Stimulated activated naive CD4-positive, alpha-beta T cell (primary cell): ENCODE data around the gene SPIRE1.

ENCODE experiments used
- DNase-seq, 6 experiments: peaks; one replicate each; lab custom pipeline; 2025; lab: John Stamatoyannopoulos, UW

Gene SPIRE1

GRCh38 chr18:12443551-12443950 is 214.4 kb downstream of the SPIRE1 start:
- DNase-seq: no peak

DNA sequence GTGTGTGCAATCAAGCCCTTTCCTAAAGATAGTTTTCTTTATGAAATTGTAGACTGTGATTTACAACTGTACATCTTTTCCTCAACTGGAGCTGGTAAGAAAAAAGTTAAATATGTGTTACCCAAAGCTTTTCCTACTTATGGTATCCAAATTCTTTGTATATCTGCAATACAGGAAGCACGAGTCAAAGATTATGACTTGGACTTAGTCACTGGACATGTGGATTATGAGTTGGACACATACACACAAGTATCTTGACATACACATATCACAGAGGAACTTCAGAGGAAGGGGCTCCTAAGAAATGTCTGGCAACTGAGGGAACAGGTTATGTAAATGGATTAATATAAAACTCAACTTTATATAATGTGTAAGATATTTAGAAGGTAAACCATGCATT is 215.0 kb downstream of the SPIRE1 start:
- no peak for DNase-seq

DNA sequence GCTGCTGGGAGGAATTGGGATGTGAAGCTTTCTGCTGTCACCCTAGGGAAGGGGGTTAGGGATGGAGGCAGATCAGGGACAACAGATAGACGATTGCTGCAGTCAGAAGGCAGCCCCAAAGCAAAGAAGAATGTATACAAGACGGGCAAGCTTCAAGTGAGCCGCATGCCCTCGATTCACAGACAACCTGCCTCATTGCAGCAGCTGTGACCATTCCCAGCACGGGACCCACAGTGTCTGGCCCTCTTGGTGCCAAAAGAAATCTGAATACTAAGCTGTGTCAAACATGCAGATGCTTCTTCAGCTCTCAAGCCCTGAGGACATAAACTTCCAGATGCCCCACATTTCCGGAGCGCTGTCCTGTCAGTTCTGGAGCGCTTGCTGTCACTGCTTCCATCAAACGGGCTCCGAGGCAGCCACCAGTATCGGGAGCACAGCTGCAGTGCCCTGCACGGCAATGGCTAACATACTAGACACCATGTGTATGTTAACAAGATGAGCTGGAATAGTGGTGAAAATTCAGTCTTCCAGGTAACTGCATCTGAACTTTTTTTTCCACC is 216.4 kb downstream of the SPIRE1 start:
- no peak for DNase-seq

GRCh38 chr18:12438257-12438656 is 219.7 kb downstream of the SPIRE1 start:
- DNase-seq: no peak

- no peak for DNase-seq
These were observed 222.0 kb downstream of the SPIRE1 start for GRCh38 chr18:12435867-12436266.

DNA sequence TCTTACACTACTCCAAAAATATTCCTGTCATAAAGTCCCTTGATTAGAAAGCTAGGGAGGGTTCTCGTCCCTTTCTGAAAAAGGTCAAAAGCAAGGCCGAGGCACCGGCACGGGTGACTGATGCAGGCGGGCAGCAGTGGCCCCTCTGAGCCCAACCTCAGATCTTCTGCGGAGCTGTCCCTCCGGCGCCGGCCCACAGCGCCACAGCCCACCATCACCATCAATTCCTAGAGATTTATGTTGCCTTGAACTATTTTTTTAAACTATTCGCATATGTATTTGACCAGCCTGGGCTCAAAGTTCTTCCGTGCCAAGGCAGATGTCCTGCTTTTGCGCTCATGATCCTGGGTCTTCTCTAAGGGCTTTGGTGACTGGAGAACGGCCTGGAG is 223.4 kb downstream of the SPIRE1 start:
- DNase-seq: no peak

GRCh38 chr18:12433829-12434540 is 223.9 kb downstream of the SPIRE1 start:
- DNase-seq: no peak

- DNase-seq: no peak
These were observed 225.0 kb downstream of the SPIRE1 start for GRCh38 chr18:12432881-12433280.

DNA sequence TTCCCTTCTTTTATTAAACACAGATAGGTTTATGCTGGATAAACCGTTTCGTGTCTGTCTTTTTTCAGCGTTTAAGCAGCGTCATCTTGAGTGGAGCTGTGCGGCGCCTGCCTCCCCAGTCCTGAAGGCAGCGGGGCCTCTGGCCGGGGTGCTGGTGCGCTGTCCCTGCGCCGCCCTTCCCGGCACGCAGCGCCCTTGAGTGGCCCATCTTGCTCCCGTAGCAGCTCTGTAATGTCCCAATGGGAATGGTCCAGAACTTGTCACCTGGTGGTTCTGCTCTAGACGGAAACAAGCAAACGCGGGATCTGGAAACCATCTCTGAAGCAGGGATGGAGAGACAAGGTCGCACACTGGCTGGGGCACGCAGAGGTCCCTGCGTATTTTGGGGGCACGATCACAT is 225.7 kb downstream of the SPIRE1 start:
- DNase-seq: no peak

DNA sequence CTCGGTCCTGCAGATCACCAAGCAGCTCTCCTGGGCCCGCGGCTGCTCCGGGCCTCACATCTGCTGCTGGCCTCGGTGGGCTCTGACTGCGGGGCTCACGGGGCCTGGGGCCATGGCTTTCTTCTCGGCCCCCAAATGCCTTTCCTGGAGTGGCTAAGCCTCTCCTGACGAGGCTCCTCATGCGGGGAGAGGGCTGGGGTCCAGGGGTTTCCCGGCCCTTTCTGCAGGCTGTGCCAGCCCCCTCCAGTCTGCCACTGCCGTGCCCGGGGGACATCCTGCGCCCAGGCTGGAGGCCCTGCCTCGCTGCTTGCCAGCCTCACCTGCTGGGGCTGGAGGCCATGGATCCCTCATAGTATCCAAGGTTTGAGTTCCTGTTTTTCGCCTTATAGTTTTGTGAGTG is 226.3 kb downstream of the SPIRE1 start:
- DNase-seq: no peak

GRCh38 chr18:12430137-12430990 is 227.5 kb downstream of the SPIRE1 start:
- DNase-seq: no peak

- DNase-seq: no peak
These were observed 228.4 kb downstream of the SPIRE1 start for GRCh38 chr18:12429556-12429955.

GRCh38 chr18:12428923-12429322 is 229.0 kb downstream of the SPIRE1 start:
- no peak for DNase-seq

DNA sequence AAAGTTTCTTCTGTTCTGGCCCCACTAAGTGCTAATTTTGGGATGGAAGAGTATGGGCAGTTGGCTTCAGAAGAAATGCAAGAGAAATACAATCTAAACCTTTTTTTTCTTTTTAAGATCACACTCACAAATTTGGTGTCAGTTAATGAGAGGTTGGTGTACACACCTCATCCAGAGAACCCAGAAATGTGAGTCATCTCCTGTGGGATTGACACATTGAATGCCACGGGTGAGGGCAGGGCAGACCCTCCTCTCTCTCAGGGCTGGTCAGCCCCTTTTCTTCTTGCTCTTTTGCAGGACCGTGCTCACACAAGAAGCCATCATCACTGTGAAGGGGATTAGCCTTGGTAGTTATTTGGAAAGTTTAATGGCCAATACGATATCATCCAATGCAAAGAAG is 231.0 kb downstream of the SPIRE1 start:
- DNase-seq: no peak

DNA sequence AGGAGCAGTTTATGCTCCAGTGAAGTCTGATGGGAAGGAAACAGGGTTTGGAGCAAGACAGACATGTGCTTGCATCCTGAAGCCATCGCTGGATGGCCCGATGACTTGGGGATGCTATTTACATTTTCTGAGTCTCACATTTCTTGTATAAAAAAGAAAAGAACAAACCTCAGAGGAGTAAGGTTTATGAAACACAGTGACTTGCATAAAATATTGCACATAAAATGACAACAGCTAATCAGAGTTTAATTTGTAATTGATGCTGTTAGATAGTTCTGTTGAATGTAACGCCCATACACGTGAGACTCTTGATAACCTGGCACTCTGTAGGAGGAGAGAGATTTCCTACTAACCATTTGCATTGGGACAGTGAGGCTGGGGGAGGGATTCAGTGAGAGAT is 233.7 kb downstream of the SPIRE1 start:
- DNase-seq: no peak

- DNase-seq: no peak
These were observed 234.1 kb downstream of the SPIRE1 start for GRCh38 chr18:12423820-12424219.

DNA sequence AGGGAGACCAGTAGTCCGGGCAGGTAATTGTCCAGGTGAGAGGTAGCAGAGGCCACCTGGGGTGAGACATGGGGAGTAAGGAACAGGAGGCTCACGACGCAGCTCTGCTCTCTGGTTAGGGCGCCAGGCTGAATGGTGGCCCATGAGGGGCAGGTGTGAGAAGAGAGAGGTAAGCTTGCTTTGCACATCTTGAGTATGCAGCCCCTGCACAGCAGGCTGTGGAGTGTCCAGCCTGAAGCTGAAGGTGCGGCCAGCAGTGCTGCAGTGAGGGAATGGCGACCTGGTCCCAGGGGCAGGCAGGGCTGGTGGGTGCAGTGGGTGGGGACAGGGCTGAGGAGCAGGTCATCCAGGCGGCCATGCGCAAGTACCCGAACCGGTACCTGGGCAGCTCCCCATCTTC is 234.5 kb downstream of the SPIRE1 start:
- DNase-seq: no peak

- no peak for DNase-seq
These were observed 235.0 kb downstream of the SPIRE1 start for GRCh38 chr18:12422936-12423335.

DNA sequence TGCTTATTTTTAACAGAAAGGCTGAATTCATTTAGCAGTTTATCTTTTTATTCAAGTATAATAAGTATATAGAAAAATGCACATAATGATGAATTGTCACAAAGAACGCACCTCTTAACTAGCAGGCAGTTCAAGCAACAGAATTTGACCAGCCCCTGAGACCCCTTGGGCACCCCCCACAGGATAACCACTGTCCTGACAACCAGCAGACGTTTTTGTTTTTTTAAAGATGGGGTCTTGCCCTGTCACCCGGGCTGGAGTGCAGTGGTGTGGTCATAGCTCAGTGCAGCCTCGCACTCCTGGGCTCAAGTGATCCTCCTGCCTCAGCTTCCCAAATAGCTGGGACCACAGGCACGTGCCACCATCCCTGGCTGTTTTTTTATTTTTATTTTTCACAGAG is 236.2 kb downstream of the SPIRE1 start:
- no peak for DNase-seq

- no peak for DNase-seq
These were observed 237.0 kb downstream of the SPIRE1 start for GRCh38 chr18:12420821-12421421.

DNA sequence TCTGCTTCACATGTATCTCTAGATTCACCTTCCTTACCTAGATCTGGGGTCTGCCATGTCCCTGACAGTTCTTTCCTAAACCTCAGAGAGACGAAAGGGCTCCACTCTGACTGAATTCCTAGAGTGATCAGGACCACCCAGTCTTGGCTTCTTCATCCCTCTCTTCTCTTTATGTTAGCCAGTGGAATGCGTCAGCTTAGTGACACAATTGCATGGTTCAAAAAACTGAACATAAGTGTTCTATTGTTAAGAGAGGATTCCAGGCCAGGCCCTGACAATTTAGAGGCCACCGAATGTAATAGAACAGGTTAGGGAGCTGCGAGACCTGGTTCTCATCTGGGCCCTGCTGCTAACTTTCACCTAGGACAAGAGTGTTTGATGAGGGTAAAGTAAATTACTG is 240.2 kb downstream of the SPIRE1 start:
- no peak for DNase-seq

GRCh38 chr18:12416098-12416729 is 241.7 kb downstream of the SPIRE1 start:
- no peak for DNase-seq
